ENCODE measurements around the gene PCGF6.

DNA sequence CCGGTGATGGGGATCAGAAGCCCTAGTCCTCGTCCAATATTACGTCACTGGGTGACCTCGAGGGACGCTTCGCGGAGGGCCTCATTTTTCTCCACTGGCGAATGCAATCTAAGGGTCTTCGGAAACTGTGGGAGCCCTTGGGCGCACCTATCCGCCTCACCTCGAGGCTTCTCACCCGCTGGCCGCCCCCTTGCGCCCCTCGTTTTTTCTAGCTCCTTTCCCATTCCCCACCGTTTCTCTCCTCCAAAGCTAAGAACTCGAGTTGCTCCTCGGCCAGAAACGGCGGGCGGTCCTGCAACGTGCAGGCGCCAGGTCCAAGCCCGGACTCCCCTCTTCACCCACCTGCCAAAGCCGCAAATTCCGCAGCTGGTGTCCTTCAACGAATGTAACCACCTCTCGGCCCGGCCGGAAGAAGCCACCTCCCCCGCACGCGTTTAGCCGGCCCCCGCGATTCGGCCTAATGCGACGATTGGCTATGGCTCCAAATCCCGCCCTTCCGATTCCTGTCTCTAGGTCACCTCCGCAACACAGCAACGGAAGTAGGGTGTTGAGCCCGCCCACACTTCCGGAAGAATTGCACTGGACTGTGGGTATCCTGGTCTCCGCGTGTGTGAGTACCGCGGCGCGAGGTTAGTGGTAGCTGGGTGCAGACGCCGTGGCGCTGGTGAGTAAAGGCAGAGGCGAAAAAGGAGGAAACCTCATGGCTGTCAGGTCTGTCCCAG, 45.3 kb upstream of the PCGF6 start, which contains the start of the genes ATP5MK and PDCD11:
- TF ChIP-seq EZH2 (IDR thresholded peaks at IDR 0.05; ENCODE audit: insufficient read depth, poor library complexity, severe bottlenecking) (no peak), EZH2phosphoT487 (IDR thresholded peaks at IDR 0.05; ENCODE audit: insufficient read depth, low read depth) (no peak)
